ENCODE data around the gene C11orf24.

C11orf24 gene

DNA sequence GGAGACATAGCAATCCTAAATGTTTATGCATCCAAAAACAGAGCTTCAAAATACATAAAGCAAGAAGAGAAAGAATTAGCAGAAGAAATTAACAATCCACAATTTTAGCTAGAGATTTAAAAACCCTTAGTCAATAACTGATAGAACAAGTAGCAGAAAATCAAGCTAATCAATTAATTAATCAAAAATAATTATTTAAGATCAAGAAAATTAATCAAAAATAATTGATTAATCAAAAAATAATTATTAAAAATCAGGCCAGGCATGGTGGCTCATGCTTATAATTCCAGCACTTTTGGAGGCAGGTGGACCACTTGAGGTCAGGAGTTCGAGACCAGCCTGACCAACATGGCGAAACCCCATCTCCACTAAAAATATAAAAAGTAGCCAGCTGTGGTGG, 29.2 kb downstream of the C11orf24 start:
- no peak for DNase-seq

DNA sequence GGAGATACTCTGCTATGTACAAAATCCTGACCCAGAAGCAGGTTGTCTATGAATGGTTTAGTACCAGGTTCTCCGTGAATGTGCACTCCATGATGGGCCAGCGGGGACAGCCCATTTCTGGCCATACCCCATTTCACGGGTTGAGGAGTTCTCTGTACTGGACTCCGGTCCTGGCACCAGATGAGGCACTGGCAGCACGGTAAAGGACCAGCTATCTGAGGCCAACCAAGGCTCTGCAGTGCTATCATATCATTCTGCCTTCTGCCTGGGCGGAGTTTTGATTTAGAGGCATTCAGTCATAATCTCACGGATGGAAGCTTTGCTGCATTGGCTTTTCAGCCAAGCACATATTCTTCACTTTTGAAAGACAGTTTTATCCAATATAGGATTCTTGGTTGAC, 40.2 kb downstream of the C11orf24 start:
- DNase-seq: no peak

DNA sequence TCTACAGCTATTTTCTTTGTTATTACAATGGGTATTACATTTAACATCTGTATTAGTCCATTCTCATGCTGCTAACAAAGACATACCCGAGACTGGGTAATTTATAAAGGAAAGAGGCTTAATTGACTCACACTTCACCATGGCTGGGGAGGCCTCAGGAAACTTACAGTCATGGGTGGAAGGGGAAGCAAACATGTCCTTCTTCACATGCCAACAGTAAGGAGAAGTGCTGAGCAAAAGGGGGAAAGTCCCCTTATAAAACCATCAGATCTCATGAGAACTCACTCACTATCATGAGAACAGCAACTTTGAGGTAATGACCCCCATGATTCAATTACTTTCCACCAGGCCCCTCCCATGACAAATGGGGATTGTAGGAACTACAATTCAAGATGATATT, 42.2 kb downstream of the C11orf24 start:
- no peak for DNase-seq

DNA sequence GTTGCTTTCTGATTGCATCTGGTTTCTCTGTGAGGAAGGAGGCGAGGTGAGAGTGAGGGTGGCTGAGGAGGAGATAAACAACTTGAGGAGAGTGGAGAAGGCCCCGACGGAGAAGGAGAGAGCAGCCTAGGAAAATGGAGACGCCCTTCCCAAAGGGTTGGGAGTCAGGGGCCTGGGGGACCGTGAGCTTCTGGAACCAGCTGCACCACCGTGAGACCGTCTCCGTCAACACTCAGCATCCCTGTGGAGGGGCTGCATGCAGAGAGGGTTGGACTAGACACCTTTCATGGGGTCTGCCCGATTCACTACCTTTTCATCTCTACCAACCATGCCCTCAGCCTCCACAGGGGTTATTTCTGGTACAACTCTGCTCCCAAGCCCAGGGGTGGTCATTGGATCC, 45.4 kb downstream of the C11orf24 start:
- DNase-seq: no peak

DNA sequence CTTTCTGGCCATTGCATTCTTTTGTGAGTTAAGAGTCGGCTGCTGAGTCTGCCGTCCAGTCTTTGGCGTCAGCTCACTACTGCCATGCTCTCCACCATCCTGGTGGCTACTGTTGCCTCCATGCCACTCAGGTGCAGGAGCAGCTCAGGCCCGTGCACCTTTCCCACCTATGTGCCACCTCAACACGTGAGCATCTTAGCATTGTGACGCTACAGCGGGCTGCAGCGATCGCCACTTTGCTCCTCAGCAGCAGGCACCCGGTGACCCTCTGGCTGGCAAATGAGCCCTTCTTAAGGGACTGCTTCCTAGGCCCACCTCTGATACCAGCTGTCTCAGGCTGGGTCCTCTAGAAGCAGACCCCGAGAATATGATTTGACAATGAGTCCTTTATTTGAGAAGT, 47.2 kb downstream of the C11orf24 start:
- DNase-seq: no peak

DNA sequence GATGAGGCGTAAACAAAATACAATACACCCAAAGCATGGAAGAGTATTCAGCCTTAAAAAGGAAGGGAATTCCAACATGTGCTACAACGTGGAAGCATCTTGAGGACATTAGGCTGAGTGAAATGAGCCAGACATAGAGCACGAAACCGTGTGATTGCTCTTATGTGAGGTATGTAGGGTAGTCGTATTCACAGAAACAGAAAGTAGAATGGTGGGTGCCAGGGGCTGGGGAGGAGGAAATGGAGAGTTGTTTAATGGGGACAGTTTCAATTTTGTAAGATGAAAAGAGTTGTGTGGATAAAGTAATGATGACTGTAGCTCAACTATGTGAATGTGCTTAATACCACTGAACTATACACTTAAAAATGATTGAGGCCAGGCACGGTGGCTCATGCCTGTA, 48.5 kb downstream of the C11orf24 start:
- DNase-seq: no peak

DNA sequence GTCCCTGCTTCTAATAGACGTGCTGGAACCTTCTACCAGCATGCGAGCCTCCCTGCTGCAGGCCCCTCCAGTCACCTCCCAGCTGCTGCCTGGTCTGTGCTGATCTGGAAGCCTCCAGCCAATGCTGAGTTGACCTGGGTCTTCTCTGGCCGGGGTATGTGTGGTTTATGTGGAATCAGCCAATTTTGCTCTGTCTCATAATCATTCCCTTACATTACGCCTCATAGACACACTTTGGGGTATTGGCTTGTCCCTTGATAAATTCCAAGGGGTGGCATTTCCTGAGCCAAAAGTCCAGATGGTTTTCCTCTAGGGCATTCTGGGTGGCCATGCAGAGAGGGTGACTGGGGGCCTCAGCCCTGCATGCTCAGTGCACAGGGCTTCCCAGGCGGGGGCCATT, 50.4 kb downstream of the C11orf24 start:
- DNase-seq: no peak

DNA sequence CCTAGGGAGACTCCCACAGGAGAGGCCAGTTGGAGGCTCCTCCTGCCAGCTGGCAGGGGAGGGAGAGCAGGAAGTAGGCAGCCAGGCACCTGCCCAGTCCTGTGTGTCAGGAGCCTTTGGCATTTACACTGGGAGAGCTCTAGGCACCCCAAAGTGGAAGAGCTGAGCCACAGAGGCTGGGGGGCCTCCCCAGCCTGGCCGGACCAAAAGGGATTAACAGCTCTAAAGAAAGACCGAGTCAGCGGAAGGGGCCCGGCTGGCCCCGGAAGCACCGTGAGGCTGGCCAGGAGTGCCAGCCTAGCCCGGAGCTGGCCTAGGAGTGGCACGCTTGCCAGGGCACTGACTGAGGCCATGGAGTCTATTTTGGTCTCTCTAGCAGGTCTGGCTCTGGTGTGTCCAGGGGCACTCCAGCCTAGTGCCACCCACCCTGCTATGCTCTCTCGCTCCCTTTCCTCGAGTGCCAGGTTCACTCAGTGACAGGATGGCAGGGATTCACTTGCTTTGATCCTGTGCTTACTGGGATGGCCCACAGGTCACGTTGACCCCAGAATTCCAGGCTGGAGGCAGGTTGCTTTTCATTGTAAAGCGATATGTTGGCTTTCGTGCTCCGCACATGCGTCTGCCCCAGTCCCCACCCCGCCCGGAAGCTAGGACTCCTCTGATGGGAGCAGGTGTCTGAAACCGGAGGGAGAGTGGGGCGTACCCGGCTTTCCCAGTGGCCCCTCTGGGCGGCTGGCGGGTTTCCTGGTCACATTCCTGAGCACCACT, 55.4 kb downstream of the C11orf24 start:
- no peak for DNase-seq

DNA sequence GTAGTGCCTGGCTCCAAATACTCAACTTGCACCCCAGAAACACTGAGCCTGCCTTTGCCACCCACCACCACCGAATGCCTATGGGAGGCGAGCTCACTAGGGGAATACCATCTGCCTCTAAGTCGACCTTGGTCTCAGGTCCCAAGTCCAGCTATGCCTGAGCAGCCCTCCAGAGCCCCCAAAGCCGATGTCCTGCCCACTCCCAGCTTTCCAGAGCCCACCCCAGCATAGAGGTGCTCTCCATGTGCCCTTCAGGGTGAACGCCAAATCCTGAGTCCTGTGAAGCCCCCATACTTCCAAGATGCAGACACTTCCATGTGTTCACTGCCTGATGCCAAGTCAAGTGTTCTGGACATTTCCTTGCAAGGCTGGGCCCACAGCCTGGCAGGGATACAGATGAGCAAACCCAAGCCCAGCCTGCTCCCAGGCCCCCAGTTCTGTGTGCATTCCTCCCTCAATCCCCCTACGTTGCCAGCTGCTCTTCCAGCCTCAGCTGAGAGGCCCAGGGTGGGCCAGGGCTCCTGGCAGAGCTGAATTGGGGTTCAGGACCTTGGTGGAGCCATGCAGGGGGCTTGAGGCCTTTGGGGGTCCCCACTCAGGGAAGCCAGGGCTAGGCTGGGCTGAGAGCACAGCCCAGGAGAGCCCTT, 56.1 kb downstream of the C11orf24 start:
- no peak for DNase-seq

DNA sequence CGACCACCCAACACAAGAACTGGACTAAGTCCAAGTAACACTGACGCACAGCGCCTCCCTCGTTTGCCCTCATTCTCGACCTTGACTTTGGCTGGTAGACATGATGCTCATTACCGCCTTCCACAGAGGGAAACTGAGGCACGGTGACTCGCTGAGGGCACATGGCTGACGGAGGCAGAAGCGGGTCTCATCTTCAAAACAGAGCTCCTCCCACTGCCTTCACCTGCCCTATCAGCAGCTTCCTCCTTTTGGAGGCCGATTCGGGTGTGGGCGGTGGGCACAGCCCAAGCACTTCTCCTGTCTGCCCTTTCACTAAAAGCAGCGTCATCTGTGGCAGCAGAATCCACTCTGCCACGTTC, 56.7 kb downstream of the C11orf24 start:
- DNase-seq: peak; percentile 69

DNA sequence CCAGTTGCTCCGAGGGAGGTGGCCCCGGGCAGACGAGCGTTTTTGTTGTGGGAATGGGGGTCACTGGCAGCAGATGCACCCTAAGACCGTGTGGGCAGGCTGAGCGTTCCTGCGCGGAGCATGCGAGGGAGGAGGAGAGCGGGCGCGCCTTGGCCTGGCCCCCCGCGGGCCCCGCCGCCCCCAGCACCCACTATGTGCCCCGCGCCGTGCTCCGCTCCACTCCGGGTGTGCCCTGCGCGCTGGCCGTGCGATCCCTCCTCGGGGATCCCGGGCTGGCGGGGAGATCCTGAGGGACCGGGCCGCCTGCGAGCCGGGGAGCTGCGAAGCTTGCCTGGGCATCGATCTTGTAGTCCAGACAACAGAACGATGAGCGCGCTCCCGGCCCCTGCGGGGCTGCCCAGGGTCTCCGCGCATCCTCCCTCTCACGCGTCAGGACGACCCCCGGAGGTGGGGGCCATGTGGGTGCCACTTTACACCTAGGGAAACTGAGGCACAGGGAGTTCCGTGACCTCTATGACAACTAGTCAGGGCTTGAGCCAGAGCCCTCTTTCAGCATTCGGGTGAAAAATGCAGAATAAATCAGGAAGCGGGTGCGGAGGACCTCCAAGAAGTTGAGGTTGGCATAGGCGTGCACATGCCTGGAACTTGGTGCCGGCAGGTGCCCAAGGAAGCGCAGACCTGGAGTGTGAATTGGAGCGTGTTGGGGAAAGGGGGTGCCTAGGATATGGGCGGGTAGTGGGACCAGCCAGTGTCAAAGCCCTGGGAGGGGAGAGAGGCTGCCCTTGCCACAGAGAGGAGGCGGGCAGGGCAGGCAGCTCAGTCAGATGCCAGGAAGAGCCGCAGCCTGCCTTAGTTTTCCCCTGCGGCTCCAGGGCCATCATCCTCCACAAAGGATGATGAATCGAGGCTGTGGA, 57.3 kb downstream of the C11orf24 start:
- peak; percentile 24 for DNase-seq

DNA sequence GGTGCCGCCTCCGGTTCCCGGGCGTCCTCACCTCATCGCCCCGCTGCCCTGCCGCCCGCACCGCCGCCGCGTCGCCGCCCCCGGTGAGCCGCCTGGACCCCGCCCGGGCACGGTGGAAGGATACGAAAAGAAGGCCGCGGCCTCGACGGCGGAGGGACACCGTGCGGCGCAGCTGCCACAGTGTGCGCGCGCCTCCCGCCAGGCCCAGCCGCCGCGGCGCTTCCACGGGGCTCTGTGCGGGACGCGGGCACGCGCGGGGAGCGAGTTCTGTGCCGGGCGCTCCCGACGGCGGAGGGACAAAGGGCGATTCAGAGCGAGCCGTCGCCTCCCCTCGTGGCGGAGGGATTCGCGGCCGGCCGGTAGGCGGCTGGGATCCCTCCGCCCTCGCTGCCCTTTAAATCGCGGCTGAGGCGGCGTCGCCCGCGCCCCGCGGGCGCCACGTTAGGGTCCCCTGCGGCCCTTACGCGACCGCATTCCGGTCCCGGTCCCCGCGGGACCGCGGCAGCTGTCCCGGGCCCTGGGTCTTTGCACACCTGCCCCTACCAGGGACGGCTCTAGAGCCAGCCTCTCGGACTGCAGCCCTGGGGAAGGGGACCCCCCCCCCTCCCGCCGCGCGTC, 58.1 kb downstream of the C11orf24 start:
- peak; percentile 84 for DNase-seq

DNA sequence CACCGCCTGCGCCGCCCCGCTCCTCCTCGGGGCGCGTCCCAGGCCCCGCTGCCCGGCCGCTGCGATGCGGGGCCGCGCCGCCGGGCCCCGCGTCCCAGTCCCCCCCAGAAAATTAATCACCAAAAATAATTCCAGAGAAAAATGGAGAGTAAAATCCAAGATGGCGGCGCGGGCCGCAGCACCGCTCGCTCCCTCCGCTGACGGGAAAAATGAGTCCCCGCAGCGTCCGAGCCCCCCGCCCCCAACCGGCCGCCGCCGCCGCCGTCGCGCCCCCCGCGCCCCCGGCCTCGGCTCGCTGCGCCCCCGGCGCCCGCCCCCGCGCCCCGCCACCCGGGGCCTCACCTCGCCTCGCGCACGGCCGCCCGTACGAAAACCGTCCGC, 58.6 kb downstream of the C11orf24 start, which contains the start of gene KMT5B:
Gene KMT5B, minus strand, starts transcription at position 162 of the 381 bp plus-strand sequence. CDS start 23,220 bp downstream, outside the sequence.
- DNase-seq: peak; percentile 62

DNA sequence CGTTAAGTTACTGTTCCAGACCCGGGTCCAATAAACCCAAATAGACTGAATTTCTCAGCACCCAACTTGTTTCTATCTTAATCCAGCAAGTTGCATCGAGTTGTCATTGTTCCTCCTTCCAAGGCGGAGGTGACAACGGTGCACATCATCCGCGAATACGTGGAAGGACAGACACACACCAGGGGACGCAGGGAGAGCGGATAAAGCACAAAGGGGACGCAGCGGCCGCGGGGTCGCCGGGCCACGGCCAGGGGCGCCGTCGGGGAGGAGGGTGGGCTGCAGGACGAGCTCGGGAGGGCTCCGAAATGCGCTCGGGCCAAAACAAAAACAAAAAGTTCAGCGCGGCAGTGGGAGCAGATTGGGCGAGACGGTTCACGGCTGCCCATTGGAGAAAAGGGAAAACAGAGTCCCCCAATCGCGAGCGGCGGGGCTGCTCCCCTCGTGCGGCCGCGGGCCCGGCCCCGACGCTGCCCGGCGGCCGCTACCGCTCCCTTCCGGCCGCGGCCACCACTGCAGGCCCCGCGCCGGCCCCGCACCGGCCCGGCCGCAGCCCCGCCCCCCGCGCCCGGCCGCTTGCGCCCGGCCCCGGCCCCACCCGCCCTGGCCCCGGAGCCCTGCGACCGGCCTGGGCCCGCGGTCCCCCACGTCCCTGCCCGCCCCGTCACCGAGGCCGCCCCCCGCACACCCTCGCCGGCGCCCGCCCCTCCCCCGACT, 59.2 kb downstream of the C11orf24 start:
- DNase-seq: peak; percentile 67

DNA sequence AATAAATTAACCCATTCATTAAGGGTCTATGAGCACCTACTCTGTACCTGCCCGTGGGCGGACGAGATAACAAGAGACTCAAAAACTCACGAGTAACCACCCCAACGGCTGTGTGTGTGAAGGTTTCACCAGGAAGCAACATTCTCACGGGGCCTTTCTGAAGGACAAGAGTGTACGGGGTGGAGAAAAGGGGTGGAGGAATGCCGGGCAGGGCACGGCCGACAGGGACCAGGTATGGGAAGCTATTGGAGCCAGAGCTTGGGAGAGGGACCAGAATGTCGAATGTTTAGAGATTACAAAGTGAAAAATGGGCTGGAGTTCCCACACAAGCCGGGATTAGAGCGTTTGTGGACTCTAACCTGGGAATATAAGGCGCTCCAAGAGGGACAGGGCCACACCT, 60.2 kb downstream of the C11orf24 start:
- peak; percentile 27 for DNase-seq
